GM18867 (cell line): ENCODE data around the gene THUMPD1.
"Not testable (repeated sequence)": the region's sequence is repeated elsewhere in the genome, so short reads cannot be mapped to it uniquely, and the experiment has no call there.

Source experiments
- ATAC-seq: cut with Tn5 transposase; IDR thresholded peaks from one replicate; pipeline ENCODE4 v1.9.1; 2021; ENCODE audit warnings: mild to moderate bottlenecking, moderate library complexity; ENCODE audit not compliant: unreplicated experiment

Gene THUMPD1

GRCh38 chr16:20696618-20697017, 45.0 kb downstream of the THUMPD1 start:
- no peak for ATAC-seq

- ATAC-seq: no peak
These were observed 46.6 kb downstream of the THUMPD1 start for GRCh38 chr16:20695024-20695423.

GRCh38 chr16:20694096-20694495, 47.5 kb downstream of the THUMPD1 start:
- not testable (repeated sequence) for ATAC-seq

GRCh38 chr16:20689668-20690067, 52.0 kb downstream of the THUMPD1 start:
- ATAC-seq: no peak

GRCh38 chr16:20683812-20684211, 57.8 kb downstream of the THUMPD1 start:
- ATAC-seq: no peak
